ACHN (cell line): ENCODE measurements around the gene PLCL1.

Source experiments
- DNase-seq: peaks from one replicate; pipeline ENCODE4 v3.0.0-alpha.2; 2015
- in situ Hi-C: cut with HindIII; loops from 2 replicates; pipeline ENCODE4 v1.10.0; 2017; ENCODE audit warnings: low sequenced_read_pairs, low pct_ligation_motif_present, low pct_unique_long_range_greater_than_20kb

PLCL1 gene

GRCh38 chr2:197804049-197804757 is at the start of gene PLCL1:
Gene PLCL1 (plus strand): TSS chr2:197804593.
- in situ Hi-C loops: no loop called here
- DNase-seq: peak; percentile 91

- in situ Hi-C loops: no loop called here
- DNase-seq: no peak
Observed at GRCh38 chr2:197759013-197759412, 45.4 kb upstream of the PLCL1 start.

GRCh38 chr2:197759625-197760292 is 44.6 kb upstream of the PLCL1 start:
- no peak for DNase-seq
- in situ Hi-C loops: no loop called here

GRCh38 chr2:197760293-197760657 is 44.1 kb upstream of the PLCL1 start:
- in situ Hi-C loops: no loop called here
- DNase-seq: no peak

- in situ Hi-C loops: no loop called here
- peak; percentile 50 for DNase-seq
Observed at GRCh38 chr2:197777823-197778407, 26.5 kb upstream of the PLCL1 start.

GRCh38 chr2:197779261-197779660 is 25.1 kb upstream of the PLCL1 start:
- DNase-seq: no peak
- in situ Hi-C loops: no loop called here

- in situ Hi-C loops: no loop called here
- no peak for DNase-seq
Observed at GRCh38 chr2:197782126-197782525, 22.3 kb upstream of the PLCL1 start.

- no peak for DNase-seq
- in situ Hi-C loops: no loop called here
Observed at GRCh38 chr2:197784956-197785941, 19.1 kb upstream of the PLCL1 start, which contains the start of gene BOLL. Gene BOLL (minus strand): TSS chr2:197785319. CDS start chr2:197781850, 3,469 bp downstream.

GRCh38 chr2:197786010-197786877 is 18.1 kb upstream of the PLCL1 start:
- DNase-seq: peak; percentile 46
- in situ Hi-C loops: no loop called here

GRCh38 chr2:197793456-197793855 is 10.9 kb upstream of the PLCL1 start:
- DNase-seq: no peak
- in situ Hi-C loops: no loop called here

GRCh38 chr2:197795277-197795676 is 9.1 kb upstream of the PLCL1 start:
- in situ Hi-C loops: no loop called here
- DNase-seq: no peak

GRCh38 chr2:197798187-197798586 is 6.2 kb upstream of the PLCL1 start:
- in situ Hi-C loops: no loop called here
- DNase-seq: no peak

GRCh38 chr2:197799068-197799467 is 5.3 kb upstream of the PLCL1 start:
- in situ Hi-C loops: no loop called here
- DNase-seq: no peak

GRCh38 chr2:197800091-197800490 is 4.3 kb upstream of the PLCL1 start:
- in situ Hi-C loops: no loop called here
- no peak for DNase-seq

- no peak for DNase-seq
- in situ Hi-C loops: no loop called here
Observed at GRCh38 chr2:197801033-197801432, 3.4 kb upstream of the PLCL1 start.

- DNase-seq: peak; percentile 56
- in situ Hi-C loops: no loop called here
Observed at GRCh38 chr2:197803033-197803444, 1.4 kb upstream of the PLCL1 start.

GRCh38 chr2:197804758-197805714 is 643 bp downstream of the PLCL1 start:
- DNase-seq: no peak
- in situ Hi-C loops: no loop called here
